ENCODE measurements around the gene NFASC.

Gene NFASC

GRCh38 chr1:204863024-204863423, 7.6 kb upstream of the NFASC start:
- no peak for DNase-seq

GRCh38 chr1:204863730-204864129, 6.9 kb upstream of the NFASC start:
- DNase-seq = no peak

DNA sequence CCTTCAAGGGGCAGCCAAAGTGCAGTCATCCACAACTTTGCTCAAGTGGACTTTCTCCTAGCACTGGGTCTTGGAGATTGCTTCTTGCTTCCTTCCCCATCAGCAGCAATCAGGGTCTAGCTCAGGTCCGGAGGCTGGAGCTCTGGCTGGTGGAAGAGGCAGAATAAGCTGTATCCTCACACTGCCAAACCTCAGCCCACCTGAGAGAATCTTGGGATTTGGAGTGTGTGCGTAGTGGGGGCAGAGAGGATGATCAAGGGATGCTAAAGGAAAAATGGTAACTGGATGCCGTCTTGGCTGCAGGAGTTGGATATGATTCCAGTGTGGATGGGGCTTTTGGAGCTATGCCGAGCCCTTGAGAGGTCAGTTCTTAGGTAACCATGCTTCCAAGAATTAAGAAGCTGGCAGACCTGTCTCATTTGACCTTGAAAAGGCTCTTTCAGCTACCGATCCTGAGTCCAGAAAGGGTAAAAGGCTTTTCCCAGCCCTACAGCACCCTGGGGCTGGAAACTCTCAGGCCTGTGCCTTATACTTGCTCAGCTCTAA, 4.5 kb upstream of the NFASC start:
- no peak for DNase-seq

- DNase-seq = no peak
These were observed 3.5 kb upstream of the NFASC start for GRCh38 chr1:204867203-204867602.

DNA sequence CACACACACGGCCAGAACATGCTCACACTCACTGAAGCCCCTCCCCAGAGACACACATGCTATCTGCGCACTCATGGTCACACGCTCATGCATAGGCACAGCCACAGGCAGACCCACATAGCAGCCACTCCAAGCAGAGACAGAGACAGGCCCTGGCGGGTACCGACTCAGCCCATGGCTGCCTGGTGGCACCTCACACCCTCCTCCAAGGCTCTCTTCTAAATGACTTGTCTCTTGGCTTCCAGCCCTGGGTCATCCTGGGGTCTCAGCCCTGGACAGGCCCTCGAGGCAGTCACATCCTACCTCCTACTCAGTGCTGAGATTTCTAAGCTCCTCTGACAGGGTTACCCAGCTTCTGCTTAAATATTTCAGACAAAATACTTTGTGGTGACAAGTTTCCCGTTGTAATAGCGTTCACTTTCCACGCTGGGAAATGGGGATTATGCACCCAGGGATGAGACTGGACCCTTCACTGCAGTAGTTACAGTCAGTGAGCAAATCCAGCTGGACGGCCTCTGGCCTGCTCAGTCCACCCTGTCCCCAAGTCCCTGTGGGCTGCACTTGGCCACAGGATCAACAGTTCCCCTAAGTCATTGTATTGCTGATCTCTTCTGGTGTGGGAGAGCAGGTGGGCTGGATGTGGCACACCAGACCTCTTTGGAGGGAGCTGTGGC, 2.9 kb upstream of the NFASC start:
- no peak for DNase-seq

DNA sequence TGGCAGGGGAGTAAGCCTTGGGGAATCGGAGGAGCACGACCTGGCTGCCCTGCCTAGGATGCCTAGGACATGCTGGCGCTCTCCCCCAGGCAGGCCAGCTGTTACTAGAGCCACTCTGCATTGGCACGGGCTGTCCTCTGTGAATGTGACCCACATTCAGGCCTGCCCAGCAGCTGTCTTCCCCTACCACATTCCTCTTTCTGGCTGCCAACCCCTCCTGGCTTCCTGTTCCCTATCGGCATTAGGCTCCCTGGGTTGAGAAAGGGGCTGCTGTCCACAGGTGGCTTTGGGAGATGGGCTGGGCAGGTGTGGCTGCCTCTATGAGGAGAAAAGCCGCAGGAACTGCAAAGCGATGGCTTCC, 2.3 kb upstream of the NFASC start:
- DNase-seq = no peak

GRCh38 chr1:204869097-204869496, 1.6 kb upstream of the NFASC start:
- no peak for DNase-seq

GRCh38 chr1:204871405-204872037, 859 bp downstream of the NFASC start:
- DNase-seq = no peak

GRCh38 chr1:204872262-204872881, 1.7 kb downstream of the NFASC start:
- DNase-seq = no peak

- no peak for DNase-seq
These were observed 2.5 kb downstream of the NFASC start for GRCh38 chr1:204873176-204873575.

DNA sequence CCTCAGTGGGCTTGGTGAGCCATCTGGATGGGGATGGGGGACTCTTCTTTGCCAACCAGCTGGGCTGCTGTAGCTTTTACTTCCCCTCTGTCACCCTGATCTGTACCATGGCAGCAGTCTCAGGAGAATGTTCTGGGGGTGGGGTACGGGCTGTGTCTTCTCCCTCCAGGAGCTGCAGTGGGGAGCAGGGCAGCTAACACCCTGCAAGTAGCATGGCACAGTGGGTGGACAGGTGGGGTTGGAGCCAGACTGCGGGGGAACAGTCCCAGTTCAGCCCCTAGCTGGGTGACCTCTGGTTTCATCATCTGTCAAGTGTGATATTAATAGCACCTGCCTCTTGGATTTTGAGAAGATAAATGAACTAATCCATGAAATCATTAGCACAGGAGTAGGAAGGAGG, 3.1 kb downstream of the NFASC start:
- DNase-seq = no peak

DNA sequence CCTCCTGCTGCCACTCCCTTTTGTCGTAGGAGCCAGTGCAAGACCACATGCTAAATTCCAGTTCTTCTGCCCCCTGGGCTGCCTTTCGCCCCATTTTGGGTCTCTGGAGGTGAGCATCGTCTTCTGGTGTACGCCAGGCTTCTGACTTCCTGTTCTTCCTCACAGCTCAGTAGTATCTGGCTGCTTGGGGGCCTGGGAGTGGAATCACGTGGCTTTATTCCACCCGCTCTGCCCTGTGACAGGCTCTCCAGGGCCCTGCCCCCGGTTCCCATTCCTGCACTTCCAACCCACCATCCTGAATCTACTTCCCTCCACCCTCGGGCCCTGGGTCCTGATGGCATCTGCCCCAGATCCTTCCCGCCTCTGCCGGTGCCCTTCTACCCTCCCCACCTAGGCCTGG, 3.6 kb downstream of the NFASC start:
- no peak for DNase-seq

GRCh38 chr1:204875255-204875654, 4.6 kb downstream of the NFASC start:
- DNase-seq = no peak

DNA sequence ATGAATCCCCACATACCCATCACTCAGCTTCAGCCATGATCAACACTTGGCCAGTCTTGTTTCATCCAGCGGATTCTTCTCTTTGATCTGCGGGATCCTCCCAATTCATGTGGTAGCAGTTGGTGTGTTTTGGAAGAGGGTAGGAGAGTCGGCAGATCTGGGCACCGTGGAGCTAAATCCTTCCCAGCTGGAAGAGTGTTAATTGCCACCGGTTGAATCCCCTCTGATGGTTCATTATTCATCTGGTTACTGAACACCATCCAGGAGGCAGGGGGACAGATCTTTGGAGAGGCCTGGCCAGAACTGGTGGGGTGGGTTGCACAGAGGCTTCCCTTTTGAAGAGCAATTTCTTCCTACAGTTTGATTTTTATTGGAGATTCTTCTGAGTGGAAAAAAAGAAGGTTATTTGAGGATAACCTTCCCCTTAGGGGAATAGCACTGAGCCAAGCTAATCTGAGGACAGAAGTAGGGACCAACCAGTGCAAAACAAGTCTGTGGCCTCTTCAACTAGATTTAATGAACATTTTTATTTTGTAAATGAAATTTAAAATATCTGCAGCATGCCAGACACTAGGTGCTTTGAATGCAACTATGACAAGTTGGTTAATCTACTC, 8.1 kb downstream of the NFASC start:
- DNase-seq = no peak

GRCh38 chr1:204879351-204879750, 8.7 kb downstream of the NFASC start:
- no peak for DNase-seq

DNA sequence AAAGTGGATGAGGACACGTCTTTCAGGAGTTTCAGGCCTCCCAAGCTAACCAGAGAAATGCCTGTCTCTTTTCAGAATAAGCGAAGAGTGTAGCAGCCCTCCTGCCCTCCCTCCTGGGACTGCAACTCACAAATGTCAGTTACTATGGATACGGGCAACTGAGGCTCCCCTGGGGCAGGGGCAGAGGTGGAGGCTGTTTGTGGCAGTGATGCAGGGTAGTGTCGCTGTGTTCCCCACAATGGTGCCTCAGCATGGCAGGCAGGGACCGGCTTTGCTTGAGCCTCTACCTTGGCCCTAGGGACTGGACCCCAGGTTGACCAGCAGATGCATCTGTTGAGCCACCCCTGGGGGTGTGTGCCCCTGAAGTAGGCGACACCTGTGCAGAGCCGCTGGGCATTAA, 10.2 kb downstream of the NFASC start:
- no peak for DNase-seq

DNA sequence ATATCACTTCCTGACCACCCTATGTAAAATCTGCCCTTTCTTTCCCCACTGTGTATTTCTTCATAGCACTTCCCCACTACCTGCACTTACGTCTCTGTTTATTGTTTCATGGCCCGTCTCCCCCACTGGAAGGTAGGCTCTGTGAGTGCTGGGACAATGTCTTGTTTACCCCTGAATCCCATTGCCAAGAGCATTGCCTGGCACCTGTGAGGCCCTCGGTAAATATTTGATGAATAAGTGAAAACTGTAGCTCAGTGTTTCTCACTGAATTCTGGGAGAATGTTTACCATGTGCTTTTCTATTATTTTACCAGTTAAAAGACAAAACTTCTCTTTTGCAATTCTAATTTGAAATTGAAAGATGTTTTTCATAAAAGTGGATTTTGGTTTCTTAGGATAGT, 11.8 kb downstream of the NFASC start:
- DNase-seq = no peak

GRCh38 chr1:204883405-204883804, 12.7 kb downstream of the NFASC start:
- no peak for DNase-seq

DNA sequence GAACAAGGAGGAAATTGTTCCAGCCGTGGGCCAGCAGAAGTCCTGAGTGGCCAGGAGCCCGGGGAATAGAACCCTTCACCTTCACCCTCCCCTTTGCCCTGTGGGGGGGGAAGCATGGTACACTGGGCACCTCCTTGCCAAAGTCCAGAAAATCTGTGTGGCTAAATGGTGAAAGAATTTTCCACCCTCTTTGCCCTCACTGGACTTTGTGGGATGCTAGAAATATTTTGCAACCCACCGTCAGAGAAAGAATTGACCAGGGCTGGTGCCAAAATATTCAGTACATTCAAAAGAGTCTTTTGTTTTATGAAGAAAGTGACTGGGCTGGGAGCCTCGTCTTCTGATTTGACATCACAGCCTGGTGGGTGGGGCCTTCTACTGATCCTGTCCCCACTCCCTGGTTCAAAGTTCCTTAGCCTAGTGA, 14.6 kb downstream of the NFASC start:
- no peak for DNase-seq

GRCh38 chr1:204885790-204886189, 15.1 kb downstream of the NFASC start:
- DNase-seq = no peak

DNA sequence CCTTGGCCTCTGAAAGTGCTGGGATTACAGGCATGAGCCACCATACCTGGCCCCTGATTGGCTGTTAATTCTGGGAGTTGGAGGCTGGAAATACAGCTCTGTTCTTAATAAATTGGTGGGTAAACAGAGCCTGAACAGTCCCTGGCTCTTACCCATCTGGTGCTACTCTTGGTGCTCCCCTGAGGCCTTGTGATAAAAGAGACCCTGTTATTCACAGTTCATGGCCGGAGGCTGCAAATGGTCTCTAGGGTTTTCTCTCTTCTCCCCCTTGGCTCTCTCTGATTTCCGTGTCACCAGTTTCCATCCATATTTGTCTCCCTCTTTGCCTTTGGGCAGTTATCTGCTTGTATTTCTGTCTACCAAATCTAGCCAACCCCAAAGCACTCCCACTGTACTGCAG, 17.2 kb downstream of the NFASC start:
- no peak for DNase-seq

DNA sequence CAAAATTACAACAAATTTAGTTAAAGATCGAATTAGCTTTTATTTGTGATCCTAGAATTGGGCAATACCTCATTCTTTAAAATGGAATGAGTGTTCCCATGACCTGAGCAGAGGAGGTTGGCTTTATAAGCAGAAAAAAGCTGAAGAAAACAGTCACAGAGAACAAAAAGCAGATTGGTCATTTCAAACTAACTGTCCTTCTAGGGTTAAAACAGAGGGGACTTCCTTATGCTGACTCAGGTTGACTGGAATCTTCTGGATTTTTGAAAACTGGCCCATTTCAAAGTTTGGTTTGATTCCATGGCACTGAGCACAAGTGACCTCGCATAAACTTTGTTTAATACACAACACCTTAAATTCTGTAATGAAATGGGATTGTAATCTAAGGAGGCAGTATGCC, 17.6 kb downstream of the NFASC start:
- DNase-seq = no peak

GRCh38 chr1:204889681-204890383, 19.2 kb downstream of the NFASC start:
- DNase-seq = no peak

Data from stimulated activated CD4-positive, alpha-beta T cell treated with anti-CD3 and anti-CD28 coated beads, Interleukin-15, amount 100 ng/mL, for 24 hours (primary cell).